ENCODE measurements around the gene SLC2A6. TPM values are rescaled to one million over a fixed set of nuclear protein-coding genes. Genes with fewer than 3 reads are reported as not detected.

The SLC2A6 gene
- total RNA-seq = 7.0 and 7.7 TPM in 2 replicates

DNA sequence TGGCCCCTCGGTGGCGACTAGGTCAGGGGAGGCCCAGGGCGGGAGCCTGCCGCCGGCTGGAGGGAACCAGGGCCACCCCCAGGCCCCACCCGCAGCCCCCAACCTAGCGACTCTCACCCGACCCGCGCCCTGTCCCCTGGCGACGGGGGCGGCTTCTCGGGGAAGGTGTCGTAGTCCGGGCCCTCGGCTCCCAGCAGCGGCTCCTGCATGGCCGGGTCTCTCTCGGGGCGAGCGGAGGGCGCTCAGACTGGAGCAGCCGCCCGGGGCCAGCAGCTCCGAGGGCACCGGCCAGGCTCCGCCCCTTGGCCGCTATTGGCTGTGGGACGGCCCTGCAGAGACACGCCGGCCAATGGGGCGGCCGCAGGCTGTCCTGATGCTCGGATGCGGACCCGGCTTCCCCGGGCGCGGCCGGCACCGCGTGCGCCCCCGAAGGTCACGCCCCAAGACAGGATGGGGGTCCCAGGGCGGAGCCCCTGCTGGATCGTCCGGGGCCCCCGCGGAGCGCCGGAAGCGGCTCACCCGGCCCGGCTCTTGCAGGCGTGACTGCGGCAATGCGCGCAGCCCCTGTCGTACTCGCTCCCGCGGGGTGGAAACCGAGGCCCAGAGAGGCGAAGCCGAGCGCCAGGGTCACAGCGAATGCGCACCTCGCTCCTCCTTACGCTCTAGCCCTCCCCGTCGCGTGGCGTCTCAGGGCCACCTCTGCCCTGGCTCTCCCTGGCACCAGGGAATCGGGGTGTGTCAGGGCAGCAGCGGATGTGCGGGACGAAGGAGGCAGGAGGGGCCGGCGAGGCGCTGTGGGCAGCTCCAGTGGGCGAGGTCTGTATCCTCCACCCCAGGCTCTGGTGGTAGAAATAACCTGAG lies at the start of gene SLC2A6:
Gene SLC2A6, minus strand, starts transcription at position 249 of the 861 bp plus-strand sequence. Its CDS starts 40 bp downstream, at position 209.

GRCh38 chr9:133524679-133525228 lies 45.9 kb upstream of the SLC2A6 start, which contains the start of gene MYMK:
MYMK (minus strand) TSS chr9:133524959; CDS start chr9:133524844, 115 bp downstream.

DNA sequence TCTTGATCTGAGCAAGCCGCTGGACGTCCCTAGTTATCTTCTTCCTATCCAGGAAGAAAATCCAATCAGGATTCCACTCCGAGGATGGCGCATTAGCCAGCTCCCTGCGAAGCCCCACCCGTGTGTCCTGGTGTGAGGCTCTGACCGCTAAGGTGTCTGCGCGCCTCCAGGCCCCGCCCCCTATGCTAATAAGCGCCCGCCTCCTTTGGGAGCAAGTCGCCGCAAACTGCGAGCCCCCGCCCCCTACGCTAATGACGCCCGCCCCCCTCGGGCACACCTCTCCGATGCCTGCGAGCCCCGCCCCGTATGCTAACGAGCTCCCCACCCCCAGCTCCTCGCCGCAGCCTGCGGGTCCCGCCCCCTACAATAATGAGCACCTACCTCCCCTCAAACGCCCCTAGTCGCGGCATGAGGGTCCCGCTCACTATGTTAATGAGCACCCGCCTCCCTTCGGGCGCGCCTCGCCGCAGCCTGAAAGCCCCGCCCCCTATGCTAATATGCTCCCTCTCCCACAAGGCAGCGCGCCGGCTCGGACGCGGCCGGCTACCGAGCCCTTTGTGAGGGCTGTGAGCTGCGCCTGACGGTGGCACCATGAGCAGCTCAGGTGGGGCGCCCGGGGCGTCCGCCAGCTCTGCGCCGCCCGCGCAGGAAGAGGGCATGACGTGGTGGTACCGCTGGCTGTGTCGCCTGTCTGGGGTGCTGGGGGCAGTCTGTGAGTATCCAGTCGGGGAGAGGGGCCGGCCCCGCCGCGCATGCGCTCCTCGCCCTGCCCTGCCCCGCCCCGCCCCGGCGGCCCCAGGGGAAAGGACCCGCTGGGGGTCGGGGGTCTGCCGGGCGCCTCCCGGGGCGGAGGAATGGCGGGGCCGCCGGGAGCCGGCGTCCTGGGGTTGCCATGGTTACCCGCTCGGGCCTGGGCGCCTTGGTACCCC lies 19.2 kb downstream of the SLC2A6 start, which contains the start of gene CACFD1:
Gene CACFD1, plus strand, starts transcription at position 503 of the 929 bp plus-strand sequence. Its CDS starts 89 bp downstream, at position 592.

GRCh38 chr9:133421615-133422542 lies 57.0 kb downstream of the SLC2A6 start, which contains the start of gene ADAMTS13:
ADAMTS13 (plus strand) TSS chr9:133422367; CDS start chr9:133422444, 77 bp downstream.

Other genes starting within 250 kb of the SLC2A6 start
- gene ABO, start 203.9 kb downstream of the SLC2A6 start, total RNA-seq = 0.06 TPM in 1 of 2 replicates, not detected in the other
- 14.2 and 22.4 TPM in 2 replicates for gene SURF6, start 142.9 kb downstream of the SLC2A6 start, total RNA-seq
- 9.4 and 19.7 TPM in 2 replicates for gene MED22, start 131.0 kb downstream of the SLC2A6 start, total RNA-seq
- 3,323 and 3,336 TPM in 2 replicates for gene RPL7A, start 130.9 kb downstream of the SLC2A6 start, total RNA-seq
- 33.7 and 38.0 TPM in 2 replicates for gene SURF1, start 122.6 kb downstream of the SLC2A6 start, total RNA-seq
- gene SURF2, start 122.5 kb downstream of the SLC2A6 start, total RNA-seq = 17.9 and 19.8 TPM in 2 replicates
- gene SURF4, start 103.0 kb downstream of the SLC2A6 start, total RNA-seq = 252 and 275 TPM in 2 replicates
- gene STKLD1, start 102.7 kb downstream of the SLC2A6 start, total RNA-seq = 0.34 TPM in 1 of 2 replicates, not detected in the other
- gene REXO4, start 61.1 kb downstream of the SLC2A6 start, total RNA-seq = 20.2 and 23.3 TPM in 2 replicates
- 2.2 and 3.4 TPM in 2 replicates for gene ADAMTS13, start 56.7 kb downstream of the SLC2A6 start, total RNA-seq
- gene CACFD1, start 19.1 kb downstream of the SLC2A6 start, total RNA-seq = 7.1 and 8.8 TPM in 2 replicates
- not detected in 2 replicates for gene MYMK, start 45.9 kb upstream of the SLC2A6 start, total RNA-seq
- 5.8 and 6.8 TPM in 2 replicates for gene ADAMTSL2, start 55.6 kb upstream of the SLC2A6 start, total RNA-seq
- 0.15 and 0.81 TPM in 2 replicates for gene FAM163B, start 130.3 kb upstream of the SLC2A6 start, total RNA-seq
- gene DBH, start 157.3 kb upstream of the SLC2A6 start, total RNA-seq = not detected in 2 replicates